HepG2 (cell line): ENCODE measurements around the gene NPIPA3. TPM values are rescaled to one million over a fixed set of nuclear protein-coding genes. Genes with fewer than 3 reads are reported as not detected.
"Not testable (repeated sequence)": the region's sequence is repeated elsewhere in the genome, so short reads cannot be mapped to it uniquely, and the experiment has no call there.

Source experiments
- ATAC-seq: fragments of 200-7000 bp; cut with Tn5 transposase; 3 replicates; pipeline ENCODE4 v1.9.1; 2020; ENCODE audit warnings: mild to moderate bottlenecking, moderate library complexity
- BruUV-seq: library from RNA; stranded (reverse); fragments of 400-500 nt; replicated peaks from 2 replicates; lab custom pipeline; 2021; lab: Mats Ljungman, UMichigan
- CTCF ChIA-PET: fragments of 300-600 bp; formaldehyde crosslinking; extraction: SDS; loops from one replicate; lab custom pipeline; 2021; ENCODE audit warnings: low total read pairs, inconsistent platforms, low intra/inter-chr PET ratio; lab: Yijun Ruan, JAX
- POLR2A ChIA-PET: fragments of 350-600 bp; sonication (Branson Sonifier 250); formaldehyde crosslinking; loops from one replicate; lab custom pipeline; 2020; ENCODE audit warnings: antibody characterized with exemption, inconsistent platforms; lab: Yijun Ruan, JAX
- DNase-seq: peaks from one replicate; pipeline ENCODE4 v3.0.0-alpha.2; 2015; ENCODE audit warnings: low spot score
- FAIRE-seq: peaks from 3 replicates; lab custom pipeline; 2011; peaks lifted over from hg19 to GRCh38; lab: Jason Lieb, UNC
- H2AFZ ChIP-seq: one replicate; pipeline ENCODE4 v1.6.1; 2011; ENCODE audit warnings: low read length, inconsistent platforms
- H3K27ac ChIP-seq: fragments of 300-600 bp; 3 replicates; pipeline ENCODE4 v1.8.0; 2011; ENCODE audit warnings: mixed run types, mild to moderate bottlenecking, mixed read lengths, low read length, inconsistent platforms; ENCODE audit not compliant: insufficient read depth; ENCODE audit errors: extremely low read length
- H3K27me3 ChIP-seq, 2 experiments: fragments of 200-600 bp in 1 of 2; 2 replicates in 1 of 2; 3 replicates in 1 of 2; pipeline versions ENCODE4 v1.6.0 to v1.8.0; 2011; ENCODE audit warnings: low read length in 2 of 2, mild to moderate bottlenecking in 2 of 2, moderate library complexity in 2 of 2, inconsistent platforms in 1 of 2; ENCODE audit not compliant: insufficient read depth in 2 of 2, control insufficient read depth in 1 of 2
- H3K36me3 ChIP-seq, 2 experiments: fragments of 200-600 bp in 1 of 2; replicated peaks in 1 of 2; 2 replicates in 1 of 2; 3 replicates in 1 of 2; pipeline versions ENCODE4 v1.5.1 to v1.8.0; 2011; ENCODE audit warnings: low read length in 2 of 2, inconsistent platforms in 1 of 2; ENCODE audit not compliant: insufficient read depth in 2 of 2, control insufficient read depth in 1 of 2
- H3K4me1 ChIP-seq: 2 replicates; pipeline ENCODE4 v1.5.1; 2012; ENCODE audit warnings: low read length, inconsistent platforms; ENCODE audit not compliant: insufficient read depth
- H3K4me2 ChIP-seq: 2 replicates; pipeline ENCODE4 v1.6.0; 2011; ENCODE audit warnings: low read depth, low read length, inconsistent platforms
- H3K4me3 ChIP-seq, 3 experiments: fragments of 200-600 bp in 1 of 3; sonication (generic), shearing (Covaris generic) in 1 of 3; replicated peaks in 1 of 3; 2 replicates each; pipeline ENCODE4 v1.5.1; 2011 to 2016; ENCODE audit warnings: low read length in 3 of 3, inconsistent platforms in 2 of 3, low read depth in 2 of 3, mild to moderate bottlenecking in 2 of 3, control low read depth in 1 of 3, mixed read lengths in 1 of 3; ENCODE audit not compliant: insufficient read depth in 1 of 3
- H3K79me2 ChIP-seq: one replicate; pipeline ENCODE4 v1.6.1; 2011; ENCODE audit warnings: low read length, inconsistent platforms; ENCODE audit not compliant: insufficient read depth
- H3K9ac ChIP-seq: 2 replicates; pipeline ENCODE4 v1.6.0; 2011; ENCODE audit warnings: mild to moderate bottlenecking, low read depth, low read length, inconsistent platforms; ENCODE audit not compliant: insufficient read depth
- H3K9me3 ChIP-seq: 2 replicates; pipeline ENCODE4 v1.5.1; 2012; ENCODE audit warnings: mild to moderate bottlenecking, low read length
- H4K20me1 ChIP-seq: 2 replicates; pipeline ENCODE4 v1.6.0; 2011; ENCODE audit warnings: inconsistent platforms, mild to moderate bottlenecking, low read length, moderate library complexity; ENCODE audit not compliant: insufficient read depth
- WGBS: methylation state at CpG from one replicate; pipeline ENCODE4 v1.1.6; 2017; ENCODE audit warnings: low lambda C conversion rate; 5-methylcytosine and 5-hydroxymethylcytosine counted together
- in situ Hi-C: cut with HindIII; loops from 2 replicates; pipeline ENCODE4 v1.10.0; 2017; ENCODE audit warnings: low pct_unique_long_range_greater_than_20kb; ENCODE audit not compliant: extremely low pct_ligation_motif_present
- intact Hi-C: fragments of 100-400 bp; cut with micrococcal nuclease; formaldehyde crosslinking; loops from one replicate; pipeline ENCODE4 v1.10.0; 2022; ENCODE audit not compliant: unreplicated experiment
- polyA plus RNA-seq, 8 experiments: library from polyadenylated mRNA; depleted of rRNA in 3 of 8; stranded (reverse) in 7 of 8; unstranded in 1 of 8; fragments of >200 nt; fragmentation: Illumina TruSeq in 4 of 8; extraction: Trizol in 4 of 8; gene quantifications; 2 replicates each; pipeline versions ENCODE4 v1.2.1 to v1.2.3, GENCODE V29; 2011 to 2016; ENCODE audit warnings: low read depth in 4 of 8, missing spikeins in 1 of 8, mixed read lengths in 1 of 8; ENCODE audit not compliant: insufficient read depth in 1 of 8
- total RNA-seq, 5 experiments: library from RNA; depleted of rRNA; stranded (reverse); fragments of >200 nt; fragmentation: Illumina TruSeq; extraction: Trizol; gene quantifications; 2 replicates each; pipeline ENCODE4 v1.2.3, GENCODE V29; 2016; ENCODE audit warnings: low read depth in 1 of 5

Gene NPIPA3
- total and polyA plus RNA-seq, 2 of the 13 experiments (the other 11 are each of a cell fraction or from before 2014, with no cell fraction given), result 0.71 to 1.3 TPM

GRCh38 chr16:14742273-14743128 lies 39.3 kb downstream of the NPIPA3 start, which contains the start of gene NPIPA2:
Gene NPIPA2 (plus strand): TSS chr16:14742533. CDS start chr16:14748066, 5,533 bp downstream.
- no CpG with 5 or more reads among the region's 73 CpGs for WGBS
- H3K9me3 ChIP-seq, FAIRE-seq, in situ Hi-C loops, H3K4me3 ChIP-seq, H3K36me3 ChIP-seq, H4K20me1 ChIP-seq, CTCF ChIA-PET, H2AFZ ChIP-seq, H3K79me2 ChIP-seq, H3K4me1 ChIP-seq, H3K4me2 ChIP-seq, H3K27me3 ChIP-seq, DNase-seq, H3K27ac ChIP-seq, POLR2A ChIA-PET, H3K9ac ChIP-seq, intact Hi-C loops: not testable (repeated sequence)
- ATAC-seq, result peak; percentile 98
- BruUV-seq, result TSS peak; percentile 96

- H4K20me1 ChIP-seq, ATAC-seq, H3K27ac ChIP-seq, BruUV-seq, H3K36me3 ChIP-seq, DNase-seq, CTCF ChIA-PET, H2AFZ ChIP-seq, POLR2A ChIA-PET, H3K79me2 ChIP-seq, H3K27me3 ChIP-seq, H3K9me3 ChIP-seq, H3K4me1 ChIP-seq, in situ Hi-C loops, H3K9ac ChIP-seq, FAIRE-seq, H3K4me2 ChIP-seq, H3K4me3 ChIP-seq, intact Hi-C loops: not testable (repeated sequence)
- WGBS, result no CpG with 5 or more reads among the region's 2 CpGs
Observed at GRCh38 chr16:14773654-14774053, 70.4 kb downstream of the NPIPA3 start.

DNA sequence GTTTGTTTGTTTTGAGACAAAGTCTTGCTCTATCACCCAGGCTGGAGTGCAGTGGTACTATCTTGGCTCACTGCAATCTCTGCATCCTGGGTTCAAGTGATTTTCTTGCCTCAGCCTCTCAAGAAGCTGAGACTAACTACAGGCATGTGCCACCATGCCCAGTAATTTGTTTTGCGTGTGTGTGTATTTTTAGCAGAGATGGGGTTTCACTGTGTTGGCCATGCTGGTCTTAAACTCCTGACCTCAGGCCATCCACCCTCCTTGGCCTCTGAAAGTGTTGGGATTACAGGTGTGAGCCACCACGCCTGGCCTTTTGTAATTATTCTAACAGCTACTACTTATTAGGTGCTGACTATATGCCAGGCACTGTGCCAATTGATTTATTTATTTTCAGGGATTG lies 72.4 kb downstream of the NPIPA3 start:
- intact Hi-C loops, H3K9ac ChIP-seq: not testable (repeated sequence)

More for the DNA sequence above, 72.4 kb downstream of the NPIPA3 start:
- H4K20me1 ChIP-seq, BruUV-seq, DNase-seq, in situ Hi-C loops, H3K4me2 ChIP-seq, H2AFZ ChIP-seq, H3K4me1 ChIP-seq, POLR2A ChIA-PET, H3K79me2 ChIP-seq, H3K36me3 ChIP-seq, H3K4me3 ChIP-seq, FAIRE-seq, ATAC-seq, H3K27me3 ChIP-seq, H3K9me3 ChIP-seq, CTCF ChIA-PET, H3K27ac ChIP-seq: not testable (repeated sequence)
- WGBS, result no CpG with 5 or more reads among the region's 2 CpGs

Other genes with a start within 250 kb of the NPIPA3 start
- 47.6 and 54.8 TPM in 2 replicates for gene PARN, start 73.2 kb upstream of the NPIPA3 start, total RNA-seq (2016; rRNA removed; fragmentation: Illumina TruSeq; extraction: Trizol)
- 11.7 and 13.3 TPM in 2 replicates for gene PARN, start 73.2 kb upstream of the NPIPA3 start, polyA plus RNA-seq (2011; rRNA removed)
- gene BFAR, start 70.5 kb upstream of the NPIPA3 start, total RNA-seq (2016; rRNA removed; fragmentation: Illumina TruSeq; extraction: Trizol), result 96.9 and 98.2 TPM in 2 replicates
- gene BFAR, start 70.5 kb upstream of the NPIPA3 start, polyA plus RNA-seq (2011; rRNA removed), result 91.6 and 120 TPM in 2 replicates
- gene PLA2G10, start 9.1 kb upstream of the NPIPA3 start, total RNA-seq (2016; rRNA removed; fragmentation: Illumina TruSeq; extraction: Trizol), result not detected in 2 replicates
- not detected in 2 replicates for gene PLA2G10, start 9.1 kb upstream of the NPIPA3 start, polyA plus RNA-seq (2011; rRNA removed)
- 0.20 TPM in 1 of 2 replicates, not detected in the other for gene NPIPA2, start 39.1 kb downstream of the NPIPA3 start, total RNA-seq (2016; rRNA removed; fragmentation: Illumina TruSeq; extraction: Trizol)
- gene NPIPA2, start 39.1 kb downstream of the NPIPA3 start, polyA plus RNA-seq (2011; rRNA removed), result 0.08 and 0.50 TPM in 2 replicates
- 91.7 and 176 TPM in 2 replicates for gene NOMO1, start 130.3 kb downstream of the NPIPA3 start, total RNA-seq (2016; rRNA removed; fragmentation: Illumina TruSeq; extraction: Trizol)
- gene NOMO1, start 130.3 kb downstream of the NPIPA3 start, polyA plus RNA-seq (2011; rRNA removed), result 243 and 289 TPM in 2 replicates
- 36.2 and 75.9 TPM in 2 replicates for gene NPIPA1, start 234.0 kb downstream of the NPIPA3 start, total RNA-seq (2016; rRNA removed; fragmentation: Illumina TruSeq; extraction: Trizol)
- 183 and 205 TPM in 2 replicates for gene NPIPA1, start 234.0 kb downstream of the NPIPA3 start, polyA plus RNA-seq (2011; rRNA removed)